ENCODE results near the gene LGALS14. TPM values are rescaled to one million over a fixed set of nuclear protein-coding genes. Genes with fewer than 3 reads are reported as not detected.
"Not testable (repeated sequence)": the region's sequence is repeated elsewhere in the genome, so short reads cannot be mapped to it uniquely, and the experiment has no call there.

Gene LGALS14
- total and polyA plus RNA-seq, 4 experiments from 2014 or later, result 1.0 TPM; not detected in 3

- Mint-ChIP-seq H3K4me3 (peak overlapping the region; percentile 63 to 83 (median 80)), H3K27me3 (peaks cover 0 to 3% of the 10 kb centered on the region in 2 donors), H3K9me3 (peaks cover 0 to 2% (median 0%) of the 10 kb centered on the region in 8 donors), H3K36me3 (no peaks in the 10 kb centered on the region), H3K27ac (peak overlapping the region; percentile 57 to 94 (median 90)), H3K4me1 (peaks cover 24 to 45% (median 30%) of the 10 kb centered on the region in 4 donors)
- POLR2A ChIA-PET (ENCODE audit: partially characterized antibody), result no interaction called here
- Histone ChIP-seq H3K27ac (ENCODE audit: low read depth, low read length) (peak overlapping the region; percentile 1), H3K36me3 (ENCODE audit: insufficient read depth, low read length) (no peaks in the 10 kb centered on the region), H3K4me3 (ENCODE audit: low read length in 2 of 2) (peak overlapping the region in 1 of 2 donors; percentile 30), H3K9me3 (ENCODE audit: control insufficient read depth in 1 of 2, low read length in 2 of 2) (no peaks in the 10 kb centered on the region), H3K4me1 (ENCODE audit: insufficient read depth, low read length) (peaks cover 37% of the 10 kb centered on the region), H3K27me3 (ENCODE audit: insufficient read depth, low read length) (no peaks in the 10 kb centered on the region)
- intact Hi-C loops (cut with micrococcal nuclease), result no loop called here
- no peak for DNase-seq
- CTCF ChIA-PET (ENCODE audit: partially characterized antibody), result no interaction called here
These were observed 24.5 kb upstream of the LGALS14 start for GRCh38 chr19:39679791-39680168.

DNA sequence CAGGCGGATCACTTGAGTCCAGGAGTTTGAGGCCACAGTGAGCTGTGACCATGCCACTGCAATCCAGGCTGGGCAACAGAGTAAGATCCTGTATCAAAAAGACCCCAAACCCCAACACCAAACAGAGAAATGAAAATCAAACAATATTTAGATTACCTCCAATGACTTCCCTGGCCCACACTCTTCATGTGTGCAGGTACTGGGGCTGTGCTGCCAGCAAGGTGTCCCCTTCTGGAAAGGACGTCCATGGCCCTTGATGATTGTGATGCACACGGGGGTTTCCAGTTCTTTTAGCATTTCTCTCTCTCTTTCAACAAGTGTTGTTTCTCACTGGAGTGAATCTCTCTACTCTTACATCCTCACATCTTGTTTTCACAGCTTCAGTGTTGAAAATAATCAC is 23.7 kb upstream of the LGALS14 start:
- Mint-ChIP-seq H3K27ac (peak overlapping the region in 2 of 7 donors; percentile 50 to 53), H3K4me3 (peak overlapping the region in 1 of 8 donors; percentile 9), H3K36me3 (no peaks in the 10 kb centered on the region), H3K4me1 (peaks cover 24 to 42% (median 30%) of the 10 kb centered on the region in 4 donors), H3K9me3 (peaks cover 0 to 2% (median 0%) of the 10 kb centered on the region in 8 donors), H3K27me3 (peaks cover 0 to 3% of the 10 kb centered on the region in 2 donors)
- intact Hi-C loops (cut with micrococcal nuclease), result no loop called here
- no peaks in the 10 kb centered on the region for H3K36me3 ChIP-seq (ENCODE audit: insufficient read depth, low read length)
- H3K27me3 ChIP-seq (ENCODE audit: insufficient read depth, low read length), result no peaks in the 10 kb centered on the region
- CTCF ChIA-PET (ENCODE audit: partially characterized antibody), result no interaction called here
- H3K9me3 ChIP-seq (ENCODE audit: control insufficient read depth in 1 of 2, low read length in 2 of 2), result no peaks in the 10 kb centered on the region
- no peak overlapping the region for H3K27ac ChIP-seq (ENCODE audit: low read depth, low read length)
- peaks cover 35% of the 10 kb centered on the region for H3K4me1 ChIP-seq (ENCODE audit: insufficient read depth, low read length)
- POLR2A ChIA-PET (ENCODE audit: partially characterized antibody), result no interaction called here
- DNase-seq, result no peak
- H3K4me3 ChIP-seq (ENCODE audit: low read length in 2 of 2), result no peak overlapping the region

- Histone ChIP-seq H3K27me3 (ENCODE audit: insufficient read depth, low read length) (no peaks in the 10 kb centered on the region), H3K36me3 (ENCODE audit: insufficient read depth, low read length) (no peaks in the 10 kb centered on the region), H3K4me3 (ENCODE audit: low read length in 2 of 2) (no peak overlapping the region), H3K4me1 (ENCODE audit: insufficient read depth, low read length) (peaks cover 31% of the 10 kb centered on the region), H3K9me3 (ENCODE audit: control insufficient read depth in 1 of 2, low read length in 2 of 2) (no peaks in the 10 kb centered on the region), H3K27ac (ENCODE audit: low read depth, low read length) (no peak overlapping the region)
- H3K27me3 Mint-ChIP-seq, result peaks cover 3% of the 10 kb centered on the region in 2 donors
- H3K4me1 Mint-ChIP-seq, result peaks cover 23 to 35% (median 26%) of the 10 kb centered on the region in 4 donors
- H3K27ac Mint-ChIP-seq, result no peak overlapping the region
- DNase-seq, result no peak
- peaks cover 0 to 1% of the 10 kb centered on the region in 2 donors for H3K36me3 Mint-ChIP-seq
- POLR2A ChIA-PET (ENCODE audit: partially characterized antibody), result no interaction called here
- H3K9me3 Mint-ChIP-seq, result peaks cover 0 to under 1% (median 0%) of the 10 kb centered on the region in 8 donors
- H3K4me3 Mint-ChIP-seq, result no peak overlapping the region
- CTCF ChIA-PET (ENCODE audit: partially characterized antibody), result interaction anchor here (1.6 kb wide), 1 partner anchor 9 kb away, joined by 4 read pairs; no protein-coding TSS in a partner anchor
- intact Hi-C loops (cut with micrococcal nuclease), result no loop called here
These were observed 22.9 kb upstream of the LGALS14 start for GRCh38 chr19:39681416-39681815.

DNA sequence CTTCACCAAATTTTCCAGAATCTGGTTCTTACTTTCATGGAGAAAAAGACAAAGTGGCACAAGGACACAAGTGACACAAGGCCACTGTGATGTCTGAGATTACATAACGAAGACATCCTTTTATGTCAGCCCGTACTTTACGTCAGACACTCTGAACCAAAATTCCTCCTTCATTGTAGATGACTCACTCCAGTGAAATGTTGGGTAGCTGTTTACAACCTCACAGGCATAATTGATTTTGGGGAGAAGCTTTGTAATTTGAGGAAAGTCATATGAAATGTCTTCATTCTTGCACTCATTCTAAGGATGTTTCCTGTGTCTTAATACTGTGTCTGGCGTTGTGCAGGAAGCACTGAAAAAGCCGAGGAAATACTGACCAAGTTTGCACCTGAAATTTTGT is 20.0 kb upstream of the LGALS14 start:
- Mint-ChIP-seq H3K4me3 (no peak overlapping the region), H3K9me3 (peaks cover 0 to 10% (median 5%) of the 10 kb centered on the region in 8 donors), H3K27me3 (peaks cover 3 to 8% of the 10 kb centered on the region in 2 donors), H3K36me3 (peaks cover 1 to 4% of the 10 kb centered on the region in 2 donors), H3K4me1 (peaks cover 13 to 20% (median 15%) of the 10 kb centered on the region in 4 donors), H3K27ac (no peak overlapping the region)
- ChIA-PET POLR2A (ENCODE audit: partially characterized antibody) (no interaction called here), CTCF (ENCODE audit: partially characterized antibody) (interaction anchor here (0.9 kb wide), 1 partner anchor 11 kb away, joined by 3 read pairs; no protein-coding TSS in a partner anchor)
- peaks cover 16% of the 10 kb centered on the region for H3K4me1 ChIP-seq (ENCODE audit: insufficient read depth, low read length)
- no peaks in the 10 kb centered on the region for H3K36me3 ChIP-seq (ENCODE audit: insufficient read depth, low read length)
- intact Hi-C loops (cut with micrococcal nuclease), result no loop called here
- H3K27ac ChIP-seq (ENCODE audit: low read depth, low read length), result no peak overlapping the region
- no peaks in the 10 kb centered on the region for H3K9me3 ChIP-seq (ENCODE audit: control insufficient read depth in 1 of 2, low read length in 2 of 2)
- DNase-seq, result no peak
- H3K4me3 ChIP-seq (ENCODE audit: low read length in 2 of 2), result no peak overlapping the region
- H3K27me3 ChIP-seq (ENCODE audit: insufficient read depth, low read length), result no peaks in the 10 kb centered on the region

DNA sequence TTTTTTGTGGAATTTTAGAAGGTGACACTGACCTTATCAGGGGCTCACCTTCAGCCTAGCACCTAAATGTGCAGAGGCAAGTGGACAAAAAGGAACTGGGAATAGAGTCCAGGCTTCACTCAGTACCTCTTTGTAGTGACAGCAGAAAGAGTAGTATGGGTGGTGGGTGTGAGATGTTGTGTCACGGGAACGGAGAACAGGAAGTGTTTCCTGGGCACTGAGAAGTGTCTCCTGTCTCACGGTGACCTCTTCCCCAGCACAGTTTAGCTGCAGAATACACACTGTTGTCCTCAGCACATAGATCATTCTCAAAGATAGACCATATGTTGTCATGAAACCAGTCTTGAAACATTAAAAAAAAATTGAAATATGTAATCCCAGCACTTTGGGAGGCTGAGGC is 17.5 kb upstream of the LGALS14 start:
- H3K27me3 ChIP-seq (ENCODE audit: insufficient read depth, low read length), result no peaks in the 10 kb centered on the region
- POLR2A ChIA-PET (ENCODE audit: partially characterized antibody), result no interaction called here
- no peak overlapping the region for H3K27ac Mint-ChIP-seq
- H3K4me3 Mint-ChIP-seq, result no peak overlapping the region
- peaks cover 0 to 8% (median 4%) of the 10 kb centered on the region in 4 donors for H3K4me1 Mint-ChIP-seq
- no peak overlapping the region for H3K27ac ChIP-seq (ENCODE audit: low read depth, low read length)
- peaks cover 8 to 11% of the 10 kb centered on the region in 2 donors for H3K27me3 Mint-ChIP-seq
- no peak overlapping the region for H3K4me3 ChIP-seq (ENCODE audit: low read length in 2 of 2)
- H3K4me1 ChIP-seq (ENCODE audit: insufficient read depth, low read length), result no peaks in the 10 kb centered on the region
- no peak for DNase-seq
- CTCF ChIA-PET (ENCODE audit: partially characterized antibody), result no interaction called here
- peaks cover 0 to 20% (median 9%) of the 10 kb centered on the region in 8 donors for H3K9me3 Mint-ChIP-seq
- H3K36me3 ChIP-seq (ENCODE audit: insufficient read depth, low read length), result no peaks in the 10 kb centered on the region
- H3K36me3 Mint-ChIP-seq, result peaks cover 1 to 4% of the 10 kb centered on the region in 2 donors
- peaks cover 0 to 3% of the 10 kb centered on the region in 2 donors for H3K9me3 ChIP-seq (ENCODE audit: control insufficient read depth in 1 of 2, low read length in 2 of 2)
- intact Hi-C loops (cut with micrococcal nuclease), result no loop called here

DNA sequence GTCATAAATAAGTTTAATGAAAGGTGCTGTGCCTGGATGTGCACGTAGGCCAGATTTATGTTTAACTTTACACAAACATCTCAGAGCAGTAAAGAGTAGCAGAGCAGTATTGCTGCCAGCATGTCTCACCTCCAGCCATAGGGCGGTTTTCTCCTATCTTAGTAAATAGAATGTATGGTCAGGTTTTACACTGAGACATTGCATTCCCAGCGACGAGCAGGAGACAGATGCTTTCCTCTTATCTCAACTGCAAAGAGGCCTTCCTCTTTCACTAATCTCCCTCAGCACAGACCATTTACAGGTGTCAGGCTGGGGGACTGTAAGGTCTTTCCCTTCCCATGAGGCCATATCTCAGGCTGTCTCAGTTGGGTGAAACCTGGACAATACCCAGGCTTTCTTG is 15.6 kb upstream of the LGALS14 start:
- H3K9me3 ChIP-seq (ENCODE audit: control insufficient read depth in 1 of 2, low read length in 2 of 2); CTCF ChIA-PET (ENCODE audit: partially characterized antibody): not testable (repeated sequence)

DNA sequence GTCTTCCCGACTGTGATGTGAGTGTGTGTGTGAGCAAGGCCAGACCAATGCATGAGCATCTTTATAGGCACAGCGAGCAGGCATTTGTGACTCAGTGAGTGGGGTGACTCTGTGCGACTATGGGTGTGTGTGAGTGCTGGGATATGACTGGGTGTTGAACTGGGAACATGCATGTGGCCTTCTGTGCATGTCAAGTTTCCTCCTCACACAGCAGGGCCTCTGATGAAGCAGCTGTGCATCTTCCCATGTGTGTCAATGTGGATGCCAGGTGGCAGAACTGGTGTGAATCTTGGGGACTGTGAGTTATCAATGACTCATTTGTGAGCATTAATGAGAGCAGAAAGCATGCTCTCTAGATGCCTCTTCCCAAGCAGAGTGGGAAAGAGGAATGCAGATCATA is 12.1 kb upstream of the LGALS14 start:
- DNase-seq, result no peak
- no peak overlapping the region for H3K4me3 ChIP-seq (ENCODE audit: low read length in 2 of 2)
- peaks cover 0 to 4% of the 10 kb centered on the region in 2 donors for H3K36me3 Mint-ChIP-seq
- no peak overlapping the region for H3K4me3 Mint-ChIP-seq
- no peaks in the 10 kb centered on the region for H3K27me3 ChIP-seq (ENCODE audit: insufficient read depth, low read length)
- H3K27ac ChIP-seq (ENCODE audit: low read depth, low read length), result no peak overlapping the region
- CTCF ChIA-PET (ENCODE audit: partially characterized antibody), result no interaction called here
- H3K27ac Mint-ChIP-seq, result peak overlapping the region in 1 of 7 donors; percentile 32
- H3K36me3 ChIP-seq (ENCODE audit: insufficient read depth, low read length), result no peaks in the 10 kb centered on the region
- peaks cover 5 to 13% of the 10 kb centered on the region in 2 donors for H3K27me3 Mint-ChIP-seq
- intact Hi-C loops (cut with micrococcal nuclease), result no loop called here
- H3K9me3 ChIP-seq (ENCODE audit: control insufficient read depth in 1 of 2, low read length in 2 of 2), result peaks cover 0 to 3% of the 10 kb centered on the region in 2 donors
- H3K4me1 ChIP-seq (ENCODE audit: insufficient read depth, low read length), result no peaks in the 10 kb centered on the region
- H3K9me3 Mint-ChIP-seq, result peaks cover 0 to 23% (median 10%) of the 10 kb centered on the region in 8 donors
- POLR2A ChIA-PET (ENCODE audit: partially characterized antibody), result no interaction called here
- H3K4me1 Mint-ChIP-seq, result peaks cover 0 to 3% (median 0%) of the 10 kb centered on the region in 4 donors

More for the DNA sequence above, 15.6 kb upstream of the LGALS14 start:
- H3K27ac ChIP-seq (ENCODE audit: low read depth, low read length); H3K27me3 ChIP-seq (ENCODE audit: insufficient read depth, low read length); H3K4me3 ChIP-seq (ENCODE audit: low read length in 2 of 2); H3K27ac Mint-ChIP-seq; H3K36me3 ChIP-seq (ENCODE audit: insufficient read depth, low read length); H3K4me3 Mint-ChIP-seq; H3K4me1 ChIP-seq (ENCODE audit: insufficient read depth, low read length); intact Hi-C loops (cut with micrococcal nuclease); H3K36me3 Mint-ChIP-seq; POLR2A ChIA-PET (ENCODE audit: partially characterized antibody); DNase-seq: not testable (repeated sequence)
- H3K9me3 Mint-ChIP-seq, result peaks cover 0 to 23% (median 11%) of the 10 kb centered on the region in 8 donors
- H3K27me3 Mint-ChIP-seq, result peaks cover 5 to 11% of the 10 kb centered on the region in 2 donors
- peaks cover 0 to 11% (median 3%) of the 10 kb centered on the region in 4 donors for H3K4me1 Mint-ChIP-seq
